Osteoblast (primary cell): ENCODE measurements around the gene SPSB3. TPM values are rescaled to one million over a fixed set of nuclear protein-coding genes. Genes with fewer than 3 reads are reported as not detected.
A peak's percentile ranks its signal among the peaks of the same experiment; 100 is the strongest.

Experiments used
- DNase-seq: peaks from one replicate; pipeline ENCODE4 v3.0.0; 2011; ENCODE audit warnings: low spot score, mixed read lengths; ENCODE audit not compliant: insufficient read length; ENCODE audit errors: missing footprints
- H2AFZ ChIP-seq: 2 replicates; pipeline ENCODE4 v1.6.0; 2011; ENCODE audit warnings: mild to moderate bottlenecking, low read length
- H3K27ac ChIP-seq: 2 replicates; pipeline ENCODE4 v1.5.1; 2011; ENCODE audit warnings: mild to moderate bottlenecking, low read depth, low read length, moderate library complexity
- H3K27me3 ChIP-seq: 2 replicates; pipeline ENCODE4 v1.6.0; 2012; ENCODE audit warnings: mild to moderate bottlenecking, control low read depth, inconsistent platforms, low read length, moderate library complexity; ENCODE audit not compliant: insufficient read depth
- H3K36me3 ChIP-seq: 2 replicates; pipeline ENCODE4 v1.5.1; 2011; ENCODE audit warnings: mild to moderate bottlenecking, low read length, control low read depth, moderate library complexity; ENCODE audit not compliant: insufficient read depth
- H3K4me1 ChIP-seq: 2 replicates; pipeline ENCODE4 v1.5.1; 2011; ENCODE audit warnings: mild to moderate bottlenecking, low read length, control low read depth, moderate library complexity; ENCODE audit not compliant: insufficient read depth
- H3K4me2 ChIP-seq: 2 replicates; pipeline ENCODE4 v1.6.0; 2011; ENCODE audit warnings: mild to moderate bottlenecking, low read length; ENCODE audit not compliant: insufficient read depth
- H3K4me3 ChIP-seq: fragments of 200-600 bp; sonication (generic); 3 replicates; pipeline ENCODE4 v1.5.1; 2012; ENCODE audit warnings: mild to moderate bottlenecking, low read length, inconsistent platforms; ENCODE audit not compliant: insufficient read depth
- H3K79me2 ChIP-seq: 2 replicates; pipeline ENCODE4 v1.6.0; 2012; ENCODE audit warnings: mild to moderate bottlenecking, low read length, control low read depth, inconsistent platforms; ENCODE audit not compliant: insufficient read depth
- H3K9me3 ChIP-seq: 2 replicates; pipeline ENCODE4 v1.5.1; 2011; ENCODE audit warnings: low read depth, low read length, control low read depth
- H4K20me1 ChIP-seq: 2 replicates; pipeline ENCODE4 v1.6.0; 2012; ENCODE audit warnings: mild to moderate bottlenecking, low read length, control low read depth; ENCODE audit not compliant: insufficient read depth
- total RNA-seq: library from RNA; depleted of rRNA; stranded (reverse); fragments of >200 nt; gene quantifications from 2 replicates; pipeline ENCODE4 v1.2.3, GENCODE V29; 2012
- TF ChIP-seq, protein P1 (sequence below): IDR thresholded peaks from 2 replicates; pipeline ENCODE4 v1.5.1; 2011; ENCODE audit warnings: mild to moderate bottlenecking, low read depth, low read length, moderate library complexity; ENCODE audit errors: extremely low read depth

SPSB3 gene
- total RNA-seq, 1 donor = 42.3 TPM

DNA sequence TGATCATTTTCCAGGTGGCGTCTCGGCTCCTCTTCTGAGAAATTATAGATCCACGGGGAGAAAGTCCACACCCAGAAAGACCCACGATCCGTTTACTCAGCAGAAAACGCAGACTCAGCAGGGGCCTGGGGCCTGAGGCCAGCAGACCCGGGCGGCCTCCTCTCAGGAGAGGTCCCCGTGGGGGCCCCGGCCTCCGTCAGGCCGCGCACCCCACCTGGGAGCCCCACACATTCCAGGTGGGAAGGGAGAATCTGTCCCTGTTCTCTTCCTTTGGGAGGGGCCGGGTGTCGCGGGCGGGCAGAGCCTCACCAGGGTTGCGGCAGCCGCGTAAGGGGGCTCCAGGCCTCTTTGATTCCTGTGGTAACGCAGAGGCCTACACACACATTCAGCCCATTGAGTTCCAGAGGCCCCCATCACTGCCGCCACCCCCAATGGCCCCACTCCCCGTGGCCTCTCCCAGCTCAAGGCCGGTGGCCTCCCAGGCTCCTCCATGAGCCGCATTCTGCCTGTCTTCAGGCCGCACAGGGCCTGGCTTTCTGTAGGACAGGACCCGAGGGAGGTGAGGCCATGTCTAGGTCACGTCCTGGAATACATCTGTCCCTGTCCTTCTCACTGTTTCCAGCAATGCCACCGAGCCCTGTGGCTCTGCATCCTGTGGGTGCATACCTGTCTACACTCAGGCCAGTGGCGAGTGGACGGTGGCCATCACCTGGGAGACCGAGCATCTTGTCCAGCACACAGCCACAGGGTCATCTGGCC lies 12.7 kb upstream of the SPSB3 start:
- Histone ChIP-seq H3K36me3 (no peaks in the 10 kb centered on the region), H3K79me2 (no peaks in the 10 kb centered on the region), H3K27me3 (no peaks in the 10 kb centered on the region), H3K4me1 (no peaks in the 10 kb centered on the region), H3K4me2 (no peak overlapping the region), H2AFZ (no peak overlapping the region), H3K27ac (no peak overlapping the region), H3K4me3 (no peak overlapping the region), H3K9me3 (no peaks in the 10 kb centered on the region), H4K20me1 (no peaks in the 10 kb centered on the region)
- peak; percentile 81 for DNase-seq
- TF ChIP-seq, protein P1, sequence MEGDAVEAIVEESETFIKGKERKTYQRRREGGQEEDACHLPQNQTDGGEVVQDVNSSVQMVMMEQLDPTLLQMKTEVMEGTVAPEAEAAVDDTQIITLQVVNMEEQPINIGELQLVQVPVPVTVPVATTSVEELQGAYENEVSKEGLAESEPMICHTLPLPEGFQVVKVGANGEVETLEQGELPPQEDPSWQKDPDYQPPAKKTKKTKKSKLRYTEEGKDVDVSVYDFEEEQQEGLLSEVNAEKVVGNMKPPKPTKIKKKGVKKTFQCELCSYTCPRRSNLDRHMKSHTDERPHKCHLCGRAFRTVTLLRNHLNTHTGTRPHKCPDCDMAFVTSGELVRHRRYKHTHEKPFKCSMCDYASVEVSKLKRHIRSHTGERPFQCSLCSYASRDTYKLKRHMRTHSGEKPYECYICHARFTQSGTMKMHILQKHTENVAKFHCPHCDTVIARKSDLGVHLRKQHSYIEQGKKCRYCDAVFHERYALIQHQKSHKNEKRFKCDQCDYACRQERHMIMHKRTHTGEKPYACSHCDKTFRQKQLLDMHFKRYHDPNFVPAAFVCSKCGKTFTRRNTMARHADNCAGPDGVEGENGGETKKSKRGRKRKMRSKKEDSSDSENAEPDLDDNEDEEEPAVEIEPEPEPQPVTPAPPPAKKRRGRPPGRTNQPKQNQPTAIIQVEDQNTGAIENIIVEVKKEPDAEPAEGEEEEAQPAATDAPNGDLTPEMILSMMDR = no peak

DNA sequence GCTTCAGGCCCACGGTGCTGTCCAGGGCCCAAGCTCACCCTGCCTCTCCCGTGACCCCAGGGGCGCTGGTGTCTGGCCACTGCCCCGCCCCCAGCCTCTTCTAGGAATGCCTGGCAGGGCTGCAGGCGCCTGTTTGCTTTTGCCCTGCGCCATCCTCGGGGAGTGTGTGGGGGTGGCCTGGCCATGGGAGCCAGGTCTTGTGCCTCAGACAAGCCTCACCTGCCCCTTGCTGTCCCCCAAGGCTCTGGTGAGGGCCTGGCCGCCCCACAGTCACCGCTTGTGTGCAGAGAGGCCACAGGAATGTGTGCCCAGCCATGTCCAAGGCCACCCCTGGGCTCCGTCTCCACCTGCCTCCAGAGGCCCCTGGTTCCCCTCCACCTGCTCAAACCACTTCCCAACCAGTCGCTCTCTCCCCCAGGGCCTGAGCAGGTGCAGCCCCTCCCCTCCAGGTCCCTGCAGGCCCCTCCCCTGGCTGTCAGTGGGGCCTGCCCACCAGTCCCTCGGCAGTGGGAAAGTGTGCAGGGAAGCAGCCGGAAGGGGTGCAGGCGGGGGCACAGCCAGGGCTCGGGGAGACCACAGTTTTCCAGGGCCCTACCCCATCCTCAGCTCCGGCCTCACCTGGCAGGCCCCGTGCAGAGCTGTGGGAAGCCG lies 12.0 kb upstream of the SPSB3 start:
- no peaks in the 10 kb centered on the region for H3K9me3 ChIP-seq
- H3K27ac ChIP-seq = no peak overlapping the region
- H3K4me3 ChIP-seq = no peak overlapping the region
- no peak overlapping the region for H3K4me2 ChIP-seq
- H3K79me2 ChIP-seq = no peaks in the 10 kb centered on the region
- no peaks in the 10 kb centered on the region for H3K36me3 ChIP-seq
- DNase-seq = peak; percentile 92
- no peaks in the 10 kb centered on the region for H4K20me1 ChIP-seq
- no peaks in the 10 kb centered on the region for H3K27me3 ChIP-seq
- no peak overlapping the region for H2AFZ ChIP-seq
- TF ChIP-seq, protein P1 = no peak
- no peaks in the 10 kb centered on the region for H3K4me1 ChIP-seq

GRCh38 chr16:1793578-1794220 lies 11.3 kb upstream of the SPSB3 start, which contains the start of gene IGFALS:
IGFALS (minus strand) TSS chr16:1793705; CDS start chr16:1793652, 53 bp downstream.
- Histone ChIP-seq H2AFZ (no peak within 1 kb of the TSS), H3K27ac (no peak within 1 kb of the TSS), H3K9me3 (no peaks in the 10 kb centered on the region), H3K36me3 (no peaks in the 10 kb centered on the region), H3K4me3 (no peak within 1 kb of the TSS), H3K79me2 (no peaks in the 10 kb centered on the region), H4K20me1 (no peaks in the 10 kb centered on the region), H3K4me2 (no peak within 1 kb of the TSS), H3K4me1 (no peaks in the 10 kb centered on the region), H3K27me3 (no peaks in the 10 kb centered on the region)
- peak; percentile 85 for DNase-seq
- TF ChIP-seq, protein P1 = no peak
